ENCODE measurements around the gene NFKBIA. TPM values are rescaled to one million over a fixed set of nuclear protein-coding genes. Genes with fewer than 3 reads are reported as not detected.
"Not testable (repeated sequence)": the region's sequence is repeated elsewhere in the genome, so short reads cannot be mapped to it uniquely, and the experiment has no call there.

Gene NFKBIA
- total RNA-seq = 1,000 to 10,000 TPM in 2 of 5 donors, 100 to 1,000 TPM in 3; 129 to 1,245 (median 169) TPM
- total RNA-seq (2013) = 202 TPM
- total RNA-seq = 105 to 1,652 (median 973) reads per million in 29 experiments

DNA sequence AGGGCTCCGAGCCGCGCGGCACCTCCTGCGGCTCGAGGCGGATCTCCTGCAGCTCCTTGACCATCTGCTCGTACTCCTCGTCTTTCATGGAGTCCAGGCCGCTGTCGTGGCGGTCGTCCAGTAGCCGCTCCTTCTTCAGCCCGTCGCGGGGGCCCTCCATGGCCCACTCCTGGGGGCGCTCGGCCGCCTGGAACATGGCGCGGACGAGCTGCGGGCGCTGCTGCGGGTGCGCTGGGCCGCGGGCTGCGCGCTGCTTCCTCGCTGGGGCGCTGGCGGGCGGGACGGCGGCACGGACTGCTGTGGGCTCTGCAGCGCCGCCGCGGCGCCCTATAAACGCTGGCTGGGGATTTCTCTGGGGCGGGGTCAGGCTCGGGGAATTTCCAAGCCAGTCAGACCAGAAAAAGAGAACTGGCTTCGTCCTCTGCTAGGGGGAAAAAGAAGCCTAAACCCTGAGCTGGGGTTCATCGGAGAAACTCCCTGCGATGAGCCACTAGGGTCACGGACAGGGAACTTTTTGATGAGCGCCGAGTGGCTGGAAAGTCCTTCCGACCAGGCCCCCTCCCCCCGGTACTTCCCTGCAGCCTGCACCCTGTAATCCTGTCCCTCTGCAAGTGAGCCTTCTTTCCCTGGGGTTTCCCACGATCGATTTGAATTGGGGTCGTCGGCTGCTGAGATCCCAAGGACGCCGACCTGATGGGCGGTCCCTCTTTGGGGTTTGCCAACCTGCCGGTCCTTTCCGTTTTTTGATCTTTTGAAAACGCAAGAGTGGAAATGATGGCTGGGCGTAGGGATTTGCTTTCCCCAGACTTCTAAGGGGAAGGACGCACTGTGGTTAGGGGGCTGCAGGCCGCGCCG lies at the start of gene NFKBIA:
NFKBIA (minus strand) TSS at position 301 of the 855 bp plus-strand sequence; CDS start at position 196, 105 bp downstream.
- H3K27me3 Mint-ChIP-seq = no peaks in the 10 kb centered on the region
- H3K4me3 ChIP-seq (ENCODE audit: control insufficient read depth in 1 of 2, extremely low read depth in 1 of 2, low read length in 1 of 2) = peak within 1 kb of the TSS; percentile 74 to 80
- H3K27me3 ChIP-seq (replicated peaks in 1 of 2; ENCODE audit: control insufficient read depth in 2 of 2, extremely low read depth in 1 of 2, insufficient read depth in 2 of 2, low read length in 1 of 2) = no peaks in the 10 kb centered on the region
- peak within 1 kb of the TSS; percentile 96 for H3K27ac ChIP-seq (ENCODE audit: low read length)
- peak within 1 kb of the TSS; percentile 91 to 94 (median 93) for H3K4me3 Mint-ChIP-seq
- H3K36me3 ChIP-seq (ENCODE audit: control insufficient read depth in 2 of 2, extremely low read depth in 1 of 2, insufficient read depth in 1 of 2, low read length in 1 of 2) = peaks cover 6 to 39% of the 10 kb centered on the region in 2 donors
- peak; percentile 76 to 97 (median 94) for DNase-seq
- CTCF ChIA-PET = interaction anchor here (0.5 to 4.7 kb wide), 27 partner anchors 9 to 410 kb away, joined by 3 to 63 read pairs (median 4); partner anchors contain the start of genes FAM177A1 (in 1 of the 2), PPP2R3C (in 1 of the 2), PRORP (in 1 of the 2) and PSMA6 (in 1 of the 2)
- peak; percentile 69 to 75 (median 75) for ATAC-seq (replicated peaks in 1 of 4)
- POLR2A ChIA-PET = interaction anchor here (0.6 to 6.3 kb wide), 51 partner anchors 11 to 687 kb away, joined by 3 to 242 read pairs (median 4); partner anchors contain the start of genes PRORP (in 2 of the 2), PSMA6 (in 2 of the 2), FAM177A1 (in 1 of the 2) and PPP2R3C (in 1 of the 2)
- peaks cover 35 to 46% of the 10 kb centered on the region in 2 experiments for H3K4me1 ChIP-seq (ENCODE audit: control insufficient read depth in 1 of 2, extremely low read depth in 1 of 2, insufficient read depth in 2 of 2, low read length in 2 of 2)
- peaks cover 54 to 61% (median 56%) of the 10 kb centered on the region in 3 donors for H3K4me1 Mint-ChIP-seq
- H3K36me3 Mint-ChIP-seq = peaks cover 33% of the 10 kb centered on the region
- H3K9me3 Mint-ChIP-seq = no peaks in the 10 kb centered on the region
- H3K27ac Mint-ChIP-seq = peak within 1 kb of the TSS; percentile 97 to 98
- H3K9me3 ChIP-seq = no peaks in the 10 kb centered on the region
- under 1% methylated on average over 63 of the region's 69 CpGs for WGBS (ENCODE audit: insufficient coverage)

DNA sequence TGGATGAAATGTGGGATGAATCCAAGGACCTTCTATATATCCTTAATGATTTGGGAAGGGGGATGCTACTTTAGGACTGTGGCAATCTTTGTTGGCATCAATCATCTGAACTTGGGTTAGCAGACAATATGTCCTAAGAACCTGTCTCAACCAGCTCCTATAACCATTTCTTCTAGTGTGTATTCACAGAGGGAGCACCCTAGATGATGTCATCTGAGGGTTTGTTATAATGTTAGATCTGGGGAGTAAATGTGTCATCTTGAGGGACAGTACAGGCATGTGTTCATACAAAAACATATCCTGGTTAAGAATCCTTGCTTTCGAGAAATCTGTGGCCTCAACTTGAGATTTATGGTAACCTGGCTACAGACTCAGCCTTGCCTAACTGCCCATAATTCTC lies 41.9 kb upstream of the NFKBIA start:
- Mint-ChIP-seq H3K27ac (no peak overlapping the region), H3K4me3 (no peak overlapping the region), H3K27me3 (no peaks in the 10 kb centered on the region), H3K4me1 (no peaks in the 10 kb centered on the region), H3K36me3 (no peaks in the 10 kb centered on the region), H3K9me3 (peaks cover 0 to 11% (median 0%) of the 10 kb centered on the region in 3 donors)
- DNase-seq = no peak
- no CpG with 5 or more reads among the region's 1 CpG for WGBS (ENCODE audit: insufficient coverage)
- POLR2A ChIA-PET = no interaction called here
- Histone ChIP-seq H3K27ac (ENCODE audit: low read length) (no peak overlapping the region), H3K4me1 (ENCODE audit: control insufficient read depth in 1 of 2, extremely low read depth in 1 of 2, insufficient read depth in 2 of 2, low read length in 2 of 2) (no peaks in the 10 kb centered on the region), H3K27me3 (replicated peaks in 1 of 2; ENCODE audit: control insufficient read depth in 2 of 2, extremely low read depth in 1 of 2, insufficient read depth in 2 of 2, low read length in 1 of 2) (no peaks in the 10 kb centered on the region), H3K9me3 (no peaks in the 10 kb centered on the region), H3K4me3 (ENCODE audit: control insufficient read depth in 1 of 2, extremely low read depth in 1 of 2, low read length in 1 of 2) (no peak overlapping the region), H3K36me3 (ENCODE audit: control insufficient read depth in 2 of 2, extremely low read depth in 1 of 2, insufficient read depth in 1 of 2, low read length in 1 of 2) (no peaks in the 10 kb centered on the region)
- ATAC-seq (replicated peaks in 1 of 4) = no peak
- CTCF ChIA-PET = no interaction called here

DNA sequence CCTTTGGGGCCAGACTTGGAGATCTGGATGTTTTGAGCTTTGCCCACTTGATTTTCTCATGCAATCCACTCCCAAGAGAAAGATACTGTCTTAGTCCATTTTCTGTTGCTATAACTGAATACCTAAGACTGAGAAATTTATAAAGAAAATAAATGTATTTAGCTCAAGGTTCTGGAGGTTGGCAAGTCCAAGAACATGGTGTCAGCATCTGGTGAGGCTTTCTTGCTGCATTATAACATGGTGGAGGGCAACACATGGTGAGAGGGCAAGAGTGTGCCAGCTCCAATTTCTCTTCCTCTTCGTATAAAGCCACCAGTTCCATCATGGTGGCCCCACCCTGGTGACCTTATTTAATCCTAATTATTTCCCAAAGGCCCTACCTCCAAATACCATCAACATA lies 39.6 kb upstream of the NFKBIA start:
- DNase-seq (no peak), ATAC-seq (replicated peaks in 1 of 4) (no peak)
- no peaks in the 10 kb centered on the region for H3K36me3 ChIP-seq (ENCODE audit: control insufficient read depth in 2 of 2, extremely low read depth in 1 of 2, insufficient read depth in 1 of 2, low read length in 1 of 2)
- ChIA-PET CTCF (interaction anchor here in 1 of 2 donors (0.6 kb wide), 1 partner anchor 946 kb away, joined by 3 read pairs; no protein-coding TSS in a partner anchor), POLR2A (no interaction called here)
- no peak overlapping the region for H3K27ac ChIP-seq (ENCODE audit: low read length)
- H3K27ac Mint-ChIP-seq = no peak overlapping the region
- no peak overlapping the region for H3K4me3 ChIP-seq (ENCODE audit: control insufficient read depth in 1 of 2, extremely low read depth in 1 of 2, low read length in 1 of 2)
- H3K4me3 Mint-ChIP-seq = no peak overlapping the region
- no peaks in the 10 kb centered on the region for H3K36me3 Mint-ChIP-seq
- no peaks in the 10 kb centered on the region for H3K27me3 ChIP-seq (replicated peaks in 1 of 2; ENCODE audit: control insufficient read depth in 2 of 2, extremely low read depth in 1 of 2, insufficient read depth in 2 of 2, low read length in 1 of 2)
- H3K9me3 ChIP-seq = no peaks in the 10 kb centered on the region
- H3K4me1 ChIP-seq (ENCODE audit: control insufficient read depth in 1 of 2, extremely low read depth in 1 of 2, insufficient read depth in 2 of 2, low read length in 2 of 2) = no peaks in the 10 kb centered on the region
- no peaks in the 10 kb centered on the region for H3K27me3 Mint-ChIP-seq
- peaks cover 0 to 11% (median 0%) of the 10 kb centered on the region in 3 donors for H3K9me3 Mint-ChIP-seq
- WGBS (ENCODE audit: insufficient coverage) = no CpG with 5 or more reads among the region's 1 CpG
- H3K4me1 Mint-ChIP-seq = no peaks in the 10 kb centered on the region

GRCh38 chr14:35441160-35441559 lies 36.6 kb upstream of the NFKBIA start:
- H3K4me3 ChIP-seq (ENCODE audit: control insufficient read depth in 1 of 2, extremely low read depth in 1 of 2, low read length in 1 of 2) = no peak overlapping the region
- H3K27ac ChIP-seq (ENCODE audit: low read length) = no peak overlapping the region
- H3K27me3 ChIP-seq (replicated peaks in 1 of 2; ENCODE audit: control insufficient read depth in 2 of 2, extremely low read depth in 1 of 2, insufficient read depth in 2 of 2, low read length in 1 of 2) = peaks cover 0 to 3% of the 10 kb centered on the region in 2 experiments
- H3K4me3 Mint-ChIP-seq = no peak overlapping the region
- H3K4me1 ChIP-seq (ENCODE audit: control insufficient read depth in 1 of 2, extremely low read depth in 1 of 2, insufficient read depth in 2 of 2, low read length in 2 of 2) = no peaks in the 10 kb centered on the region
- peaks cover 0 to 11% (median 0%) of the 10 kb centered on the region in 3 donors for H3K9me3 Mint-ChIP-seq
- WGBS (ENCODE audit: insufficient coverage) = 94% methylated on average over 3 of the region's 4 CpGs
- no peak for ATAC-seq (replicated peaks in 1 of 4)
- H3K27me3 Mint-ChIP-seq = no peaks in the 10 kb centered on the region
- H3K36me3 Mint-ChIP-seq = no peaks in the 10 kb centered on the region
- no peak overlapping the region for H3K27ac Mint-ChIP-seq
- CTCF ChIA-PET = no interaction called here
- POLR2A ChIA-PET = no interaction called here
- H3K9me3 ChIP-seq = no peaks in the 10 kb centered on the region
- DNase-seq = no peak
- H3K4me1 Mint-ChIP-seq = no peaks in the 10 kb centered on the region
- no peaks in the 10 kb centered on the region for H3K36me3 ChIP-seq (ENCODE audit: control insufficient read depth in 2 of 2, extremely low read depth in 1 of 2, insufficient read depth in 1 of 2, low read length in 1 of 2)

GRCh38 chr14:35438910-35439713 lies 34.6 kb upstream of the NFKBIA start:
- peak in 1 of 35 experiments; percentile 15 for DNase-seq
- ChIA-PET POLR2A (interaction anchor here in 1 of 2 donors (0.6 kb wide), 2 partner anchors 23 to 272 kb away, joined by 4 read pairs; no protein-coding TSS in a partner anchor), CTCF (interaction anchor here (0.6 to 1.3 kb wide), 6 partner anchors 13 to 375 kb away, joined by 3 to 6 read pairs (median 4); no protein-coding TSS in a partner anchor)
- Histone ChIP-seq H3K4me1 (ENCODE audit: control insufficient read depth in 1 of 2, extremely low read depth in 1 of 2, insufficient read depth in 2 of 2, low read length in 2 of 2) (no peaks in the 10 kb centered on the region), H3K36me3 (ENCODE audit: control insufficient read depth in 2 of 2, extremely low read depth in 1 of 2, insufficient read depth in 1 of 2, low read length in 1 of 2) (no peaks in the 10 kb centered on the region), H3K27me3 (replicated peaks in 1 of 2; ENCODE audit: control insufficient read depth in 2 of 2, extremely low read depth in 1 of 2, insufficient read depth in 2 of 2, low read length in 1 of 2) (peaks cover 0 to 3% of the 10 kb centered on the region in 2 experiments), H3K9me3 (no peaks in the 10 kb centered on the region), H3K27ac (ENCODE audit: low read length) (no peak overlapping the region), H3K4me3 (ENCODE audit: control insufficient read depth in 1 of 2, extremely low read depth in 1 of 2, low read length in 1 of 2) (no peak overlapping the region)
- Mint-ChIP-seq H3K4me3 (no peak overlapping the region), H3K36me3 (no peaks in the 10 kb centered on the region), H3K9me3 (peaks cover 0 to 4% (median 0%) of the 10 kb centered on the region in 3 donors), H3K4me1 (no peaks in the 10 kb centered on the region), H3K27me3 (no peaks in the 10 kb centered on the region), H3K27ac (no peak overlapping the region)
- no peak for ATAC-seq (replicated peaks in 1 of 4)
- 90% methylated on average over 2 of the region's 8 CpGs for WGBS (ENCODE audit: insufficient coverage)

DNA sequence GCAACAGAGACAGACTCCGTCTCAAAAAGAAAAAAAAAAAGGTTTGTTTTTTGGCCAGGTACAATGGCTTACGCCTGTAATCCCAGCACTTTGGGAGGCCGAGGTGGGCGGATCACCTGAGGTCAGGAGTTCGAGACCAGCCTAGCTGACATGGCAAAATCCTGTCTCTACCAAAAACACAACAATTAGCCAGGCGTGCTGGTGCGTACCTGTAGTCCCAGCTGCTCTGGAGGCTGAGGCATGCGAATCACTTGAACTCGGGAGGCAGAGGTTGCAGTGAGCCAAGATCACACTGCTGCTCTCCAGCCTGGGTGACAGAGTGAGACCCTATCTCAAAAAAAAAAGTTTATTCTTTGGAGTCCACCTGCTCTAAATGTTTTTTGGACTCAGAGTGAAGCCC lies 33.9 kb upstream of the NFKBIA start:
- DNase-seq; H3K27ac ChIP-seq (ENCODE audit: low read length); H3K36me3 Mint-ChIP-seq; H3K4me3 Mint-ChIP-seq; H3K4me1 Mint-ChIP-seq; H3K27me3 Mint-ChIP-seq; H3K9me3 ChIP-seq; ATAC-seq (replicated peaks in 1 of 4); H3K27me3 ChIP-seq (replicated peaks in 1 of 2; ENCODE audit: control insufficient read depth in 2 of 2, extremely low read depth in 1 of 2, insufficient read depth in 2 of 2, low read length in 1 of 2); H3K27ac Mint-ChIP-seq; H3K4me1 ChIP-seq (ENCODE audit: control insufficient read depth in 1 of 2, extremely low read depth in 1 of 2, insufficient read depth in 2 of 2, low read length in 2 of 2); H3K36me3 ChIP-seq (ENCODE audit: control insufficient read depth in 2 of 2, extremely low read depth in 1 of 2, insufficient read depth in 1 of 2, low read length in 1 of 2); H3K4me3 ChIP-seq (ENCODE audit: control insufficient read depth in 1 of 2, extremely low read depth in 1 of 2, low read length in 1 of 2); H3K9me3 Mint-ChIP-seq: not testable (repeated sequence)
- WGBS (ENCODE audit: insufficient coverage) = 96% methylated on average over 8 of the region's 9 CpGs
- ChIA-PET POLR2A (interaction anchor here in 1 of 2 donors (0.6 kb wide), 2 partner anchors 22 to 271 kb away, joined by 4 read pairs; no protein-coding TSS in a partner anchor), CTCF (interaction anchor here (0.6 to 1.3 kb wide), 6 partner anchors 112 to 376 kb away, joined by 3 to 6 read pairs (median 4); no protein-coding TSS in a partner anchor)

Data from T-cell (primary cell).